ENCODE measurements around the gene COX4I1.

The COX4I1 gene

DNA sequence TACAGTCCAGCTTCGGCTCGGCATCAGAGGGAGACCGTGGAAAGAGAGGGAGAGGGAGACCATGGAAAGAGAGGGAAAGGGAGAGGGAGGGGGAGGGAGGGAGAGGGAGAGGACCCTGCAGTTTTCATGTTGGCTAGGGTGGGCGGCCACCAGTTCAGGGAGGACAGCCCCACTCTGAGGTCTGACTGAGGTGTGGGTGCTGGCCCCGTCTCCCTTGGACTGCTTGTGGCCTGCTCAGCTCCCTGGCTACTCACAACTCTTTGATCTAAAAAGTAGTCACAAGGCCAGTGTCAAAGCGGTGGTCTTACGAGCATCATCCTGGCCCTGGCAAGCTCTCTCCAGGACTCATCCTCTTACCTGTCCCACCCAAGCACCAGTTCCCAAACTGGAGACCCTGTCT lies 9.4 kb downstream of the COX4I1 start:
- DNase-seq (ENCODE audit: low read depth, low spot score), result no peak
- TF ChIP-seq, protein P1, sequence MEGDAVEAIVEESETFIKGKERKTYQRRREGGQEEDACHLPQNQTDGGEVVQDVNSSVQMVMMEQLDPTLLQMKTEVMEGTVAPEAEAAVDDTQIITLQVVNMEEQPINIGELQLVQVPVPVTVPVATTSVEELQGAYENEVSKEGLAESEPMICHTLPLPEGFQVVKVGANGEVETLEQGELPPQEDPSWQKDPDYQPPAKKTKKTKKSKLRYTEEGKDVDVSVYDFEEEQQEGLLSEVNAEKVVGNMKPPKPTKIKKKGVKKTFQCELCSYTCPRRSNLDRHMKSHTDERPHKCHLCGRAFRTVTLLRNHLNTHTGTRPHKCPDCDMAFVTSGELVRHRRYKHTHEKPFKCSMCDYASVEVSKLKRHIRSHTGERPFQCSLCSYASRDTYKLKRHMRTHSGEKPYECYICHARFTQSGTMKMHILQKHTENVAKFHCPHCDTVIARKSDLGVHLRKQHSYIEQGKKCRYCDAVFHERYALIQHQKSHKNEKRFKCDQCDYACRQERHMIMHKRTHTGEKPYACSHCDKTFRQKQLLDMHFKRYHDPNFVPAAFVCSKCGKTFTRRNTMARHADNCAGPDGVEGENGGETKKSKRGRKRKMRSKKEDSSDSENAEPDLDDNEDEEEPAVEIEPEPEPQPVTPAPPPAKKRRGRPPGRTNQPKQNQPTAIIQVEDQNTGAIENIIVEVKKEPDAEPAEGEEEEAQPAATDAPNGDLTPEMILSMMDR (IDR thresholded peaks at IDR 0.05; ENCODE audit: insufficient read depth, low read length, missing control alignments), result no peak
- CTCF ChIA-PET, result interaction anchor here (0.9 to 2.2 kb wide), 2 partner anchors 10 to 13 kb away, joined by 3 to 13 read pairs; no protein-coding TSS in a partner anchor

DNA sequence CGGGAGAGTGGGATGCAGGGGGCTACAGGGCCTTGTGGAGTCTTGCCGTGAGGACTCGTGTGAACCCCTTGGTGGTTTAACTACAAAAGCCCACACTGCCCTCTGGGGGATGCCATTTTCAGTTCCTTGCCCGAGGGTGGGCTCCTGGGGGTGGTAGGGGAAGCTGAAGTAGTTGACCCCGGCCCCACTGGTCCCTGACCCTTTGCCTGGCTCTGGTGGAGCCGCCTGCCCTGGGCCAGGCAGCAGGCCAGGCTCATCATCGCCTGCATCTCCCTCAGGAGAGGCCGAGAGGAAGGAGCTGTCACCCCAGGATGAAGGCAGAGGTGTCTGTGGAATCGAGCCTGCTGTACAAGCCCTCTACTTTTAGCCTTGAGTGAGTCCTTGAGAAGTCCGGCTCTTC lies 10.2 kb downstream of the COX4I1 start:
- no peak for DNase-seq (ENCODE audit: low read depth, low spot score)
- ChIA-PET POLR2A (no interaction called here), CTCF (interaction anchor here (0.9 to 2.2 kb wide), 2 partner anchors 9 to 12 kb away, joined by 3 to 13 read pairs; no protein-coding TSS in a partner anchor)
- TF ChIP-seq, protein P1 (IDR thresholded peaks at IDR 0.05; ENCODE audit: insufficient read depth, low read length, missing control alignments), result no peak
- no peak overlapping the region for H3K4me3 ChIP-seq (ENCODE audit: low read depth, low read length)

More for the DNA sequence above, 9.4 kb downstream of the COX4I1 start:
- H3K4me3 ChIP-seq (ENCODE audit: low read depth, low read length), result no peak overlapping the region
- POLR2A ChIA-PET, result no interaction called here

DNA sequence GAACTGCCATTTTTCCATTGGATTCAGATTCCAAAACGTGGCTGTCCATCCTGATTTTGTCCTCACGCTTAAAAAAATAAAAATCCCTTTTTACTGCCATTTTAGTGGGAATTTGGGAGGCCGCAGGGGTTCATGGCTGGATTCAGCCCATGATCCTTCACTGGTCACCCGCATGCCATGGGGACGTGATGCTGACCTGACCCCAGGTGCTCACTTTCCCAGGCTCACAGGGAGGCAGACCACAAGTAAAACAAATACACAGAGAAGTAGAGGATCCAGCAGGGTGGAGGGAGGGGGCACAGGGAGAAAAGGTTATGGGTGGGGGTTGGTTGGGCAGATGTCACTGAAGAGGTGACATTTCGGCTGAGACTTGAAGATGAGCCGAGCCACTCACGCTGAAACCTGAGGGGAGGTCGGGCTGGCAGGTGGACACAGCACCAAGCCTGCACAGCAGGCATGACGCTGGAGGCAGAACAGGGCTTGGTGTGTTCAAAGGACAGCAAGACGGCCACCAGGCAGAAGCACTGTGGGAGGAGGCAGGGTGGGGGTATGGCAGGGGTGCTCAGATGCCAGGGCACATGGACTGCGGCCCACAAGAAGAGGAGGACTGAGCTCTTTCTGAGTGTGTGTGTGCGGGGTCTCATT lies 10.7 kb downstream of the COX4I1 start:
- TF ChIP-seq, protein P1 (IDR thresholded peaks at IDR 0.05; ENCODE audit: insufficient read depth, low read length, missing control alignments), result no peak
- CTCF ChIA-PET, result interaction anchor here (1.5 to 2.2 kb wide), 2 partner anchors 9 to 177 kb away, joined by 3 to 13 read pairs; no protein-coding TSS in a partner anchor
- DNase-seq (ENCODE audit: low read depth, low spot score), result no peak
- H3K4me3 ChIP-seq (ENCODE audit: low read depth, low read length), result no peak overlapping the region
- POLR2A ChIA-PET, result no interaction called here

DNA sequence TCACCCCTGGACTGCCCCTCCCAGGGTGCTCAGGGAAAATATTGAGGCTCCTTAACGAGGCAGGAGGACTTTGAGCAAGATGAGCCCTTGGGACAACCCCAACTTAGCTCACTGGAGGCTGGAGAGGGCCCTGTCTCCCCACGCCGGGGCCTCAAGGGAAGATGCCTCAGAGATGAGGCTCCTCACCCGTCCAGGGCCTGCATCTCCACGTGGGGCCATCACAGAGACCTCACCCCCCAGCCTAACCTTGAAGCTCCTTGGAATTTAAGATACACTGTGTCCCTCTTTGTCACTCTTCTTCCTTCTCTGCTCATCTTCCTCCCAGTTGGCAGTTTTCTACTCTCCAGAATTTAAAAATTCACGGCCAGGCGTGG lies 11.2 kb downstream of the COX4I1 start:
- TF ChIP-seq, protein P1 (IDR thresholded peaks at IDR 0.05; ENCODE audit: insufficient read depth, low read length, missing control alignments), result no peak
- no peak for DNase-seq (ENCODE audit: low read depth, low spot score)
- H3K4me3 ChIP-seq (ENCODE audit: low read depth, low read length), result no peak overlapping the region
- CTCF ChIA-PET, result interaction anchor here (1.5 to 2.7 kb wide), 3 partner anchors 8 to 177 kb away, joined by 3 to 13 read pairs (median 10); no protein-coding TSS in a partner anchor
- POLR2A ChIA-PET, result no interaction called here

DNA sequence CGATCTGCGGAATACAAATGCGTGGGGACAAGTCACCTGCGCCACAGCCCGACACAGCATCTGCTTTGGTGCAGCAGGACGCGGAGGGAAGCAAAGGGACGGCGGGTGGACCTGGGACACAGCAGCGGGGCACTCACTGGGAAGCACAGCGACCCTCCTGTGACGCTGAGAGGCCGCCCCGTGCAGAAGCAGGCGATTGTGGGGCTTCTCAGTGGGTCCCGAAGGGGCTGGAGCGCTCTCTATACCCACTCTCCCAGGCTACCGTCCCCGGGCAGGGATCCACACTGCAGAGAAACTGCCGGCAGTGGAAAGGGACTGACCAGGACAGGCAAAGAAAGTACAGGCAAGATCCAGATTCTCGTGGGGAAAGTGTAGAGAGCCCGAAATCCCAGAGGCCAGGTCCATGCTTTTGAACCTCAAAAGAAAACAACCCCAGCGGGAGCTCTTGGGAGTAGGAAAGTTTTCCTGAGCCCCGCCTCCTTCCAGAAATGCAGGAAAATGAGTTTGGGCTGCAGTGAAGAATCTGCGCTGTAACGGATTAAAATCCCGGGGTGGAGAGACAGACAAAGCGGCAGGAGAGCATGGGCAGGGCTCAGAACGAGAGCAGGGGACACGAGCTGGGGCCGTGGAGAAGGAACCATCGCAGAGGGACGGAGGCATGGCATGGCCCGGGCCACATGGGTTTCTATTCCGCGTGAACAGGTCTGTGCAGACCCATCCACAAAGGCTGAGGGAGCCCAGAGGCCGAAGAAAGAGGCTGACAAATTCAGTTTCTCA lies 12.7 kb downstream of the COX4I1 start:
- H3K4me3 ChIP-seq (ENCODE audit: low read depth, low read length), result peak overlapping the region; percentile 6; the same call in 1 of the 2 replicates
- CTCF ChIA-PET, result interaction anchor here (1.1 to 3.4 kb wide), 6 partner anchors 8 to 204 kb away, joined by 3 to 19 read pairs (median 4); no protein-coding TSS in a partner anchor
- DNase-seq (ENCODE audit: low read depth, low spot score), result no peak
- TF ChIP-seq, protein P1 (IDR thresholded peaks at IDR 0.05; ENCODE audit: insufficient read depth, low read length, missing control alignments), result no peak
- POLR2A ChIA-PET, result no interaction called here

All from AG04449 (cell line).